ENCODE data around the gene EPYC. TPM values are rescaled to one million over a fixed set of nuclear protein-coding genes. Genes with fewer than 3 reads are reported as not detected.

Gene EPYC, protein sequence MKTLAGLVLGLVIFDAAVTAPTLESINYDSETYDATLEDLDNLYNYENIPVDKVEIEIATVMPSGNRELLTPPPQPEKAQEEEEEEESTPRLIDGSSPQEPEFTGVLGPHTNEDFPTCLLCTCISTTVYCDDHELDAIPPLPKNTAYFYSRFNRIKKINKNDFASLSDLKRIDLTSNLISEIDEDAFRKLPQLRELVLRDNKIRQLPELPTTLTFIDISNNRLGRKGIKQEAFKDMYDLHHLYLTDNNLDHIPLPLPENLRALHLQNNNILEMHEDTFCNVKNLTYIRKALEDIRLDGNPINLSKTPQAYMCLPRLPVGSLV
- total RNA-seq: not detected

GRCh38 chr12:91004872-91005271 is at the start of gene EPYC:
Gene EPYC (minus strand): TSS chr12:91004972. CDS start chr12:91002565, 2,407 bp downstream.
- DNase-seq (ENCODE audit: low spot score): no peak

DNA sequence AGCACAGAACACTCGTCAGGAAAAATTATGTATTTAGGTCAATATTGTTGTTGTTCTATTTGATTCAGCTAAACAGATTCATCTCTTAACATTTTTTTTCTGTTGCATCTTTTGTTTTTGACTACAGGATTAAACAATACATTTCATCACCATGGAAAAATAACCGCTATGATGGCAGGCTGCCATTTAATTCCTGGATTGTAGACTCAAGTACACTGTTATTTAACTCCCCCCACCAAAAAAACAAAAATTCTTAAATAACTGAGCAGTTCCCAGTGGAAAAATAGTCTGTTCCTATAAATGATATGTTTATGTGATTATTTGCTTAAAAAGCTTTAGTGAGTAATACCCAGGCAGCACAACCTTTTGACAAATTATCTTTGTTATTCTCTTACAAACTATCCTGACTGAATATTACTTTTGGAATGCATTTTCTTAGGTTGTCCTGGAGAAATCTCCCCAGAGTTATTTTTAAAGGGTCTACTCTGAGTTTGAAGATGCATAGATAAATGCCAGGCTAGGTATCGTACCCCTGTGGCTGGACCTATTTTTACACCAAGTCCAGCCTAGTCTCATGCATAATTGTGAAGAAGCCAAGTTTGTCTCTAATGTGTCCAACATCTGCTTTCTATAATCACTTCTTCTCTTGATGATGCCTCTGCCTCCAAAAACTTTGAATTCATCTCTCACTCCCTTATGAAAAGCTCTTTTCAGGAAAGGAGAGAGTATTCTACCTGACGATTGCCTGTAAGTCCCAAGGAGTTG is 49.4 kb upstream of the EPYC start:
- no peak for DNase-seq (ENCODE audit: low spot score)

- no peak for DNase-seq (ENCODE audit: low spot score)
These were observed 47.3 kb upstream of the EPYC start for GRCh38 chr12:91052026-91052425.

DNA sequence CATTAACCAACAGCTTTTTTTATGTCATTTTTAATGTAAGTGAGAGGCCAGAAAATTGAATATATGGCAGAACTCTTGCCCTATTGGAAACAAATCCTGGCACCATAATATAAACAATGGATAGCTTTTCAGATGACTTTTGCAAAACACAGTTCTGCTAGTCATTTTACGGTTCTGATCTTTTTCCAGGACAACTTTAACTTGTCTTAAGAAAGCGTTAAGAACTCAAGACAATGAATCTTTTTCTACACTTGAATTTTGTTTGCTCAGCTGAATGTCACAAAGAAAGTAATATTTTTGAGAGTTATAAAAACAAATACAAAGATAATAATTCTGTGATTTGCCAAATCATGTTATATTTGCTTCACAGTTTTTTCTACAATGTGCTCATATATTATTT is 39.8 kb upstream of the EPYC start:
- DNase-seq (ENCODE audit: low spot score): no peak

GRCh38 chr12:91043408-91043807 is 38.6 kb upstream of the EPYC start:
- no peak for DNase-seq (ENCODE audit: low spot score)

- no peak for DNase-seq (ENCODE audit: low spot score)
These were observed 35.5 kb upstream of the EPYC start for GRCh38 chr12:91040096-91040755.

DNA sequence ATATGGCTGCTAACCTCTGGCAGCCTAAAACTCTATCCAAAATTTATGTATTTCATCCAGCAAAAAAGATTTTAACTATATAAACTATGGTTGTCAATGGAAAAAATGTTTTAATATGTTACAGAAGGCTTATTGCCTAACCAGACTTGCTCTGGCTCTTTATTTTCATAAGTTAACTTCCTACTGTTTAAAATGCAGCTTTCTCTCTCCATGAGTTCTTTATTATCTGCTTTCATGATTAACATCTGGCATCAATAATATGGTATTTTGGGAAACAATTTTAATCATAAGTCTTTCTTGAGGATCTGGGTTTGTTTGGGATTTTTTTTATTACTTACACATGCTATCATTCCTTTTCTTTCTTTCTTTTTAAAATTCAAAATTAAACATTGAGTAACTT is 32.5 kb upstream of the EPYC start:
- no peak for DNase-seq (ENCODE audit: low spot score)

DNA sequence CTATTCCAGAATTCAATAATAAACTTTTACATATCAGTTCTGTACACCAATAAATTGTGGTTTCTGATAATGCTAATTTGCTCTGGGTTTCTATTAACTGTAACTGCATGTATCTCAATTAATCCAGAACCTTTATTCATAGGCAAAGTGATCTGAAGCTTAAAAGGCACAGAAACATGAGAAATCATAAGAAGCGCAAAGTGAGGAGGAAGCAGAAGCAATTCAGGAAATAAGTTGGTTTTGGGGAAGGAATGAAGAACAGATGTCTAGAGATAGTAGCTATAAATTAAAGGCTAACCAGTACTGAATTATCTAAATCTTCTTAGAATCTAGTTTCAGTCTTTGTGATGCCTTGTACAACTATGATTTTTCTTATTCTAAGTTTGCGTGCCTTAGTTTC is 28.5 kb upstream of the EPYC start:
- DNase-seq (ENCODE audit: low spot score): no peak

DNA sequence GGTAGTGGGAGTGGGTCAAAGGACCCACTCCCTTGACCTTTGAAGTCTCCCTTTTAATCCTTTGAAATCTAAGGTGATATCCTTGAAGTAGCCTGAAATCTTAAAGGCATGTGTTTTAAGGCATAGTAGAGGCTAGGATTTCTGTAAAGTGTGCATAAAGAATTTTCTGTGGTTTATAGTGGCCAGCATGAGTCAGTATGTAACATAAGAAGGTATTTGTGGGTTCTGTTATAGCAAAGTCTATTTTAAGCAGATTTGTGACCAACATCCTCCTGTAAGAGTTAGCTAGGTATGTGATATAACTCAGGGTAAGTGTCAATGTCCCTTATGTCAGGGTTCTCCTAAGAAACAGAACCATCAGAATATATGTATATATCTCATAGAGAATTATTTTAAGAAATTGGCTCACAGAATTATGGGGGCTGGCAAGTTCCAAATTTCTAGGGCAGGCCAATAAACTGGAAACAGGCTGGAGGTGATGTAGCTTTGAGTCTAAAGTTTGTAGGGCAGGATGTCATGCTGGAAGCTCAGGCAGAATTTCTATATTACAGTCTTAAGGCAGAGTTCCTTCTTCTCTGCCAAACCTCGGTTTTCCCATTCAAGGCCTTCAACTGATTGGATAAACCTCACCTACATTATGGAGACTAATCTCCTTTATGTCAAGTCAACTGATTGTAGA is 18.7 kb upstream of the EPYC start:
- no peak for DNase-seq (ENCODE audit: low spot score)

DNA sequence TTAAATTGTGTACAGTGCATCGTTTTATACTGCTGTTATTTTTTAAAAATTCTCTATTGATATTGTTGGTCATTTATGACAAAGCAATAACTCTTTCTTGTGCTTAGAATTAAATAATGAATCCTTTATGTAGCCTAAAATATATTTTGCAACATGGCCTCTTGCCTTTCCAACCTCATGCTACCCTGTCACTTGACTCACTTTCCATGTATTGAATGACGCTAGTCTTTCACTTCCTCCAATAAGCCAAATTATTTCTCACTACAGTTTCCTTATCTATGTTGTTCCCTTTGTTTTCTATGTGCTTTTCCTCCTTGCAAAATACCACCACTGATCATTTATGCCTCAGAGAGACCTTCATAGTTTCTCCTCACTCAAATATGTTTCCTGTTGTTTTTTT is 16.3 kb upstream of the EPYC start:
- DNase-seq (ENCODE audit: low spot score): no peak

DNA sequence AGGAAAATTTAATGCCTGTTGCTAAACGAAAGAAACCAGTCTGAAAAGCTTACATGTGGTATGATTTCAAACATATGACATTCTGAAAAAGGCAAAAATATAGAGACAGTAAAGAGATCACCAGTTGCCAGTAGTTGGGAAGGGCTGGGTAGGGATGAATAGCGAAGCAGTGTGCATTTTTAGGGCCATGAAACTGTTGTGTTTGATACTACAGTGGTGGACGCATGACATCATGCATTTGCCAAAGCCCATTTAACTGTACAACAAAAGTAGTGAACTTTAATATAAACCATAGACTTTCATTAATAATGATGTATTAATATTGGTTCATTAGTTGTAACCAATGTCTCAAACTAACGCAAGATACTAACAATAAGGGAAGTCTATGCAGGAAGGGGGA is 14.7 kb upstream of the EPYC start:
- no peak for DNase-seq (ENCODE audit: low spot score)

GRCh38 chr12:91017511-91018263 is 12.9 kb upstream of the EPYC start:
- no peak for DNase-seq (ENCODE audit: low spot score)

DNA sequence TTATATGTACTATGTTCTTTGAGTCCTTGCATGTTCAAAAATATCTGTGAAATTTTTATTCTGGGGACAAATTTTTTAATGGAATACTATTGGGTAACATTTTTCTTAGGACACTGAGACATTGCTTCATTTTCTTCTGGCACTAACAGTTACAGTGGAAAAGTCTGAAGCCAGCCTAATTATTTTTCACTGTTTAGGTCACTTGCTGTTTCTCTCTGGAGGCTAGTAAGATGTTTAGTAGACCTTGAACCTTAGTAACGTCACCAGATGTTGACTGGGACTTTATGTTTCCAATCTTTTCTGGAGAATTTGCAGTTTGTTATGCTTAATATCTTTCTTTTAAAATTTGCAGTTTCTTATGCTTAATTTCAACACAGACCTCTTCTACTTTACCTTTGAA is 12.3 kb upstream of the EPYC start:
- no peak for DNase-seq (ENCODE audit: low spot score)

DNA sequence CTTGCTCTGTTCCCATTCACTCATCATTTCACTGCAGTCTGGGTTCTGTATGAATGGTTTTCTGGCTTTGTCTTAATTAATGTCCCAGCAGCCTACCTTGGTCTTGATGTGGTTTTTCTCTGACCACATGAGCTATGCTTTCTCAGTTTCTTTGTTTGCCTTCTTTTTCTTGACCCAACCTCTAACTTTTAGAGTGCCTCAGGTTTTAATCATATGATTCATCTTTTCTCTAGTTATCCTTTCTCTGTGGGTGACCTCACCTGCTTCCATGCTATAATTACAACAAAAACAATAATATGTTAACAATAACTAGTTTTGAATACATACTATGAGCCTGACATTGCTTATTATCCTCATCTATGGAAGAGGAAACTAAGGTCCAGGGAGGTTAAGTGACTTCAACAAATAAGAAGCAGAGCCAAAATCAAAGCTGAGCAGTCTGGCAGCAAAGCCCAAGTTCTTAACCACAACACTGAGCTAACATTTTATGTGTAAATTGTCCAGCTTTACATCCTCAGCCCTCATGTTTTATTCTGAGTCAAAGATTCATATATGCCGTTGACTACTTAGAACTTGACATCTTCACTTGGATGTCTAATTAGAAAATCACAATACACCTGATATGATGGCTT is 4.7 kb upstream of the EPYC start:
- DNase-seq (ENCODE audit: low spot score): no peak

GRCh38 chr12:91007531-91008290 is 2.9 kb upstream of the EPYC start:
- no peak for DNase-seq (ENCODE audit: low spot score)

- no peak for DNase-seq (ENCODE audit: low spot score)
These were observed 1.0 kb downstream of the EPYC start for GRCh38 chr12:91003737-91004136.

DNA sequence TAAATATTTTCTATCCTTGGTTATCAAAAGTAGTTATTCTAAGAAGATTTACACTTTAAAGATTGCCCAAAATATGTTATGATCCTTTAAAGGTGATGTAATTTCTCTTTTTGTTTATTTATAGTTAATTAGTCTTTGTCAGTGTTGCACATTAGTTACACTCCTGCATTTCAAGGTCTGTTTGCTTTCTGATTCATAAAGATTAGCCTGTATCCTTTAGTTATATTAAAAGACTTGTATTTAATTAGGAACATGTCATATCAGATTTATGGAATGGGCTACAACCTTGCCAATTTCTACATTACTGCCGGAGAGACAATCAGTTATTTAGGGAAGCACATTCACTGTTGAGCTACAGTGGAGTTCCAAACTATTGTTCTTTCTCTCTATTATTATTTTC is 3.5 kb downstream of the EPYC start:
- DNase-seq (ENCODE audit: low spot score): no peak

- DNase-seq (ENCODE audit: low spot score): no peak
These were observed 4.8 kb downstream of the EPYC start for GRCh38 chr12:90999966-91000365.

DNA sequence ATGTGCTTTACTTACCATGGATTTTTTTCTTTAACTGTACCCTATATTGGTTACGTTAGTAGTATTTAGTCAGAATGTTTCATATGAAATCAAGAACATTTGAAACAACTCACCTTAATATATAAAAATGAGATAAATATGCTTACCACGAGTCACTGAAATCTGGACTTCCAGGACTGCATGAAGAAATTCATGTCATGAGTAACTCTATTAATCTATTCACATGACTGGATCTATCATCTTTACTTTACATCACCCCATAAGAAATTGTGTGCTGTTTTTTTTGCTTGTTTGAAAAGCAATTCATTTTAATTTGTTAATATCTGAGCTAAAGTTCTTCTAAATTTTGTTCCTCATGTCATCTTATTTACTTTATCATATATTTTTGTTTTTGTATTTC is 5.2 kb downstream of the EPYC start:
- DNase-seq (ENCODE audit: low spot score): no peak

- DNase-seq (ENCODE audit: low spot score): no peak
These were observed 9.8 kb downstream of the EPYC start for GRCh38 chr12:90995010-90995409.

Data from ureter (tissue), 1 donor.